GM23248 (cell line): Measurements from ENCODE around the gene TASOR2.

Experiments
- EZH2 ChIP-seq: fragments of 200-600 bp; sonication (generic); IDR thresholded peaks from 2 replicates; pipeline ENCODE4 v1.6.1; 2018; ENCODE audit warnings: antibody characterized with exemption, mild to moderate bottlenecking; ENCODE audit not compliant: insufficient read depth, poor library complexity, severe bottlenecking
- EZH2phosphoT487 ChIP-seq: fragments of 200-600 bp; sonication (generic); IDR thresholded peaks from 2 replicates; pipeline ENCODE4 v1.6.1; 2018; ENCODE audit warnings: antibody characterized with exemption, moderate library complexity, mild to moderate bottlenecking, low read depth; ENCODE audit not compliant: insufficient read depth

DNA sequence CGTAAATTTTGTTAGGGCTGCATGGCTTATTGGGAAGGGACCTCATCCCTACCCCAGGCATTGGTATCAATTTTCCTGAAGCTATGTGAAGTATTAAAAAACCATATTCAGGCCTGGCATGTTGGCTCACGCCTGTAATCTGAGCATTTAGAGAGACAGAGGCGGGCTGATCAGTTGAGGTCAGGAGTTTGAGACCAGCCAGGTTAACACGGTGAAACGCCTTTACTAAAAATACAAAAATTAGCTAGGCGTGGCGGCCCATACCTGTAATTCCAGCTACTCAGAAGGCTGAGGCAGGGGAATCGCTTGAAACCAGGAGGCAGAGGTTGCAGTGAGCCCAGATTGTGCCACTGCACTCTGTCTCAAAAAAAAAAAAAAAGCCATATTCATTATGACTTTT, 7.1 kb downstream of the TASOR2 start:
- TF ChIP-seq EZH2, result no peak
- TF ChIP-seq EZH2phosphoT487, result no peak
